Stimulated activated CD4-positive, alpha-beta T cell treated with anti-CD3 and anti-CD28 coated beads, Interleukin-4, amount 100 ng/mL, for 4 hours (primary cell): ENCODE measurements around the gene GNB5.
"Not testable (repeated sequence)": the region's sequence is repeated elsewhere in the genome, so short reads cannot be mapped to it uniquely, and the experiment has no call there.

ENCODE experiments used
- DNase-seq, 2 experiments: peaks; one replicate each; pipeline ENCODE4 v3.0.0-alpha.2; 2020

Gene GNB5

GRCh38 chr15:52206446-52206845, 15.3 kb upstream of the GNB5 start:
- no peak for DNase-seq

- no peak for DNase-seq
These were observed 13.5 kb upstream of the GNB5 start for GRCh38 chr15:52204657-52205056.

GRCh38 chr15:52200831-52201365, 9.7 kb upstream of the GNB5 start:
- no peak for DNase-seq

GRCh38 chr15:52199271-52199670, 8.1 kb upstream of the GNB5 start:
- no peak for DNase-seq

GRCh38 chr15:52196891-52197290, 5.7 kb upstream of the GNB5 start:
- no peak for DNase-seq

- no peak for DNase-seq
These were observed 2.6 kb upstream of the GNB5 start for GRCh38 chr15:52193791-52194190.

GRCh38 chr15:52193321-52193720, 2.1 kb upstream of the GNB5 start:
- DNase-seq = no peak

- no peak for DNase-seq
These were observed 4.3 kb downstream of the GNB5 start for GRCh38 chr15:52186651-52187486.

- no peak for DNase-seq
These were observed 6.0 kb downstream of the GNB5 start for GRCh38 chr15:52185151-52185561.

- no peak for DNase-seq
These were observed 6.5 kb downstream of the GNB5 start for GRCh38 chr15:52184721-52185120.

GRCh38 chr15:52183562-52184173, 7.5 kb downstream of the GNB5 start:
- DNase-seq = no peak

GRCh38 chr15:52181938-52182780, 9.0 kb downstream of the GNB5 start:
- no peak for DNase-seq

- DNase-seq = no peak
These were observed 10.2 kb downstream of the GNB5 start for GRCh38 chr15:52180851-52181450.

GRCh38 chr15:52180196-52180835, 10.9 kb downstream of the GNB5 start:
- DNase-seq = peak in 1 of 2 experiments; percentile 14

GRCh38 chr15:52179278-52180195, 11.7 kb downstream of the GNB5 start:
- DNase-seq = peak; percentile 83 to 86

- no peak for DNase-seq
These were observed 12.4 kb downstream of the GNB5 start for GRCh38 chr15:52178765-52179164.

GRCh38 chr15:52172869-52173268, 18.3 kb downstream of the GNB5 start:
- DNase-seq = no peak

- no peak for DNase-seq
These were observed 19.4 kb downstream of the GNB5 start for GRCh38 chr15:52171807-52172206.

GRCh38 chr15:52171386-52171785, 19.8 kb downstream of the GNB5 start:
- DNase-seq = no peak

- DNase-seq = not testable (repeated sequence)
These were observed 21.0 kb downstream of the GNB5 start for GRCh38 chr15:52170199-52170598.

- not testable (repeated sequence) for DNase-seq
These were observed 25.6 kb downstream of the GNB5 start for GRCh38 chr15:52165494-52166131.
